ENCODE results near the gene MYOCOS.

- TF ChIP-seq CTCF (IDR thresholded peaks at IDR 0.05) (no peak), POLR2A (IDR thresholded peaks at IDR 0.05) (no peak)
Measured at GRCh38 chr1:171674431-171675405, 52.7 kb downstream of the MYOCOS start.
